Activated T-helper 1 cell treated with anti-CD3 and anti-CD28 coated beads, Interleukin-2, amount 50 U/mL, for 16 hours (primary cell): ENCODE data around the gene P2RY14.

ENCODE experiments used
- DNase-seq, 2 donors: peaks; one replicate each; pipeline ENCODE4 v3.0.0-alpha.2; 2020; ENCODE audit warnings: low read depth in 1 of 2, low spot score in 1 of 2

P2RY14 gene

DNA sequence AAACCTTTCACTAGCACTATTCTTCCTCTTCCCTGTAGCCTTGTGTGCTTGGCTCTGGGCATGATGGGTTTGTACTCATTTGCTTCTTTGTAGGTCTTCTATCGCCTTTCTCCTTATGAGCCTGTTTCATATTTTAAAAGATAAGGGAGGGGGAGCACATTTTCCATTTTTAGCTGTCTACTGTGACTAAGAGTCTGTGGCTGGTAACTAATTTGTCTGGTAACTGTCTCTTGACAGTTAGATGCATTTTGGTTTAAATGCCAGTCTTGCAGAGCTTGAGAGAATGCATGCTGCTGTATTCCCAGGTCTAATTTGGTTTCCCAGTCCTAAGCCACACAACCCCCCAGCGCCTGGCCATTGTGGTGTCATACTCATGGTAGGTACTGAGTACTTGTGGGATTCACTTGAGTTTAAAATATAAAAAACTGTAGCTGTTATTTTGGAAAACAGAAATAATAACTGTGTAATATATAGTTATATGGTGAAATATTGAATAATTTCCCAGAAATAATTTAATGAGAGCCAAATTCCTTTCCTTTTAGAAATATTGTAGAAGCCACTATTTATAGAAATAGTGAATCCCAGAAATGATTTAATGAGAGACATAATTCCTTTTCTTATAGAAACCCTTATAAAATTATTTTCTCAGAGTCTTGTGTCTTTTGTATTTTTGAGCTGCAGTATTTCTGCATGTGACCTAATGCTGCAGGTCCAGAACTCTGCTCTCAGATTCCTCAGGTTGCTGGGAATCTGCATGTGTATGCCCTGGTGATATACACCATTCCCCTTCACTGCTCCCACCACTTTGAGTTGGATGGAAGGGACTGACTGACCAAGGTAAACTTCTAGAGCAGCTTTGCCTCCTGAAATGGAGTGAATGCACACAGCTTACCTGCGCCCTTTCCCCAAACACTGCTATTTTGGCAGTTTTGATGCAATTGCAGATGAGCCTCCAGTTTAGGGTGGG lies 61.4 kb downstream of the P2RY14 start:
- DNase-seq, result no peak

DNA sequence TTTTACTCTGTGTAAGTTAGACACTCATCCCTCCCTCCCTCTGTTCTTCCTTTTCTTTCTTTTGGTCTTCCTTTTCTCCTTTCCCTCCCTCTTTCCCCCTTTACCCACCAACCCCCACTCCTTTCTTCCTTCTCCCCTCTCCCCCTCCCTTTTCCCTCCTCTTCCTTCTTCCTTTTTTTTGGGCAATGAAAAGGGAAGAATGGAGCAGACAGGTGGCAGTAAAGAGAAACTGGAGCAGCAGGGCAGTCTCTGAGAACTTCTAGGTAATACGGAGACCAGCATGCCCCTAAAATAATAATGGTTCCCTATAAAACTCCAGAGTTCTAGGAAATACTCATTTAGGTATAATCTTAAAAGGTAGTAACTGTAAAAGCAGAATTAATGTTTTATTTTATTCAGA lies 63.9 kb downstream of the P2RY14 start:
- DNase-seq, result no peak

GRCh38 chr3:151213881-151214280 lies 64.5 kb downstream of the P2RY14 start:
- no peak for DNase-seq

GRCh38 chr3:151213151-151213550 lies 65.2 kb downstream of the P2RY14 start:
- DNase-seq, result no peak

- no peak for DNase-seq
These were observed 67.5 kb downstream of the P2RY14 start for GRCh38 chr3:151210676-151211381.

- DNase-seq, result no peak
These were observed 68.7 kb downstream of the P2RY14 start for GRCh38 chr3:151209654-151210053.

GRCh38 chr3:151206201-151206600 lies 72.1 kb downstream of the P2RY14 start:
- no peak for DNase-seq

DNA sequence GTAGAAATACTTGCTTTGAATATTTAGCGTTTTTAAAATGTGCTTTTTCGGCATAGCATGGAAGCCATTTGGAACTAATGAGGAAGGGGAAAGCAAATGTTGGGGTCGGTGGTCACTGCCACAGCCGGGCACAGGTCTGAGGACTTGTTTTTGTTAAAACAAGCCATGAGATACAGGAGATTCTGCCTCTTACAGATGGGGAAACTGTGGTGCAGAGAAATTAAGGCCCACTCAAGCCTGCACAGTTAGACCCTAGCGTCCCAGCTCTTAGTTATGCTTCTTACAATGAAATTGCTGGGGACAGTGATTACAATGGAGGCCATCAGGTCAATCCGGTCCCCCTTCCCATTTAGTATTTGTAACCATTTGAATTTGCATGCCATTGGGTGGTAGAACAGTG lies 72.9 kb downstream of the P2RY14 start:
- no peak for DNase-seq

DNA sequence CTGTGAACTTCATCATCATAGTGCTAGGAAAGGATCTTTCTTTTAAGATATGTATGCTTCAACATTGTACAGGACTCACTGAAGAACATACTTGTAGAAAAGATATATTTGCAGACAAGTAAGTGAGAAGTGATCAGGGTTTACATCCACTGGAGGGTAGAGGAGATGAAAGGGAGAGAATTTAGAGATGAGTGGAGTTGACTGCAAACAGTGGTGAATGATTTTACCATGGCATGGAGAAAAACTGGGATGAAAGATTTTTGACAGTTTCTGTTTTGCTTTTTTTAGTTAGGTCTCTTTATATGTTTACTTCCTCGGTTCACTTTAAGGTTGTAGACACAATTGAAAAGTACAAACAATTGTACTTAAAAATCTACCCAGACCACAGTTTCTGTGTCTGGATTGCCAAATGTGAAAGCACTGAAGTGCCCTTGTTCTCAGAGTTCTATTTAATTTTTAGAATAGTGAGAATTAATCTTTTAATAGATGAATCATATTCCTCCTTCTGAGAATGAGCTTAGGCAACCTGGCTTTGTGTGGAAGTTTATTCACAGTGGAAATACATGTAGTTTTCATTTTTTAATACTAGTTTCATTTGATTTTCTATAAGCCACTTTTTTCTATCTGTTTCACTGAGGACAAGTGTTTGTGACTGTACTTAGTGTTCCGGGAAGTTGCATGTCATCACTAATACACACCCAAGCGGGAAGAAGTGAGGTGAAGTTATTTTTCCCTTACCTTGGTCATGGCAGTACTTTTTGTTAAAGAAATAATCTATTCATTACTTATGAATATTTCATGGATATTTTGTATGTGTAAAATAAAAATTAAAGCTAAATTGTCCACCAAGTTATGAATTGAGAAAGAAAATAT lies 73.6 kb downstream of the P2RY14 start:
- no peak for DNase-seq

- DNase-seq, result peak; percentile 18 to 51
These were observed 75.3 kb downstream of the P2RY14 start, which contains the start of gene GPR171 for GRCh38 chr3:151203051-151203420. Gene GPR171, minus strand, starts transcription at chr3:151203216. Its CDS starts 3,830 bp downstream, at chr3:151199386.

GRCh38 chr3:151201051-151201730 lies 77.2 kb downstream of the P2RY14 start:
- DNase-seq, result no peak

- no peak for DNase-seq
These were observed 77.8 kb downstream of the P2RY14 start for GRCh38 chr3:151200586-151200985.

DNA sequence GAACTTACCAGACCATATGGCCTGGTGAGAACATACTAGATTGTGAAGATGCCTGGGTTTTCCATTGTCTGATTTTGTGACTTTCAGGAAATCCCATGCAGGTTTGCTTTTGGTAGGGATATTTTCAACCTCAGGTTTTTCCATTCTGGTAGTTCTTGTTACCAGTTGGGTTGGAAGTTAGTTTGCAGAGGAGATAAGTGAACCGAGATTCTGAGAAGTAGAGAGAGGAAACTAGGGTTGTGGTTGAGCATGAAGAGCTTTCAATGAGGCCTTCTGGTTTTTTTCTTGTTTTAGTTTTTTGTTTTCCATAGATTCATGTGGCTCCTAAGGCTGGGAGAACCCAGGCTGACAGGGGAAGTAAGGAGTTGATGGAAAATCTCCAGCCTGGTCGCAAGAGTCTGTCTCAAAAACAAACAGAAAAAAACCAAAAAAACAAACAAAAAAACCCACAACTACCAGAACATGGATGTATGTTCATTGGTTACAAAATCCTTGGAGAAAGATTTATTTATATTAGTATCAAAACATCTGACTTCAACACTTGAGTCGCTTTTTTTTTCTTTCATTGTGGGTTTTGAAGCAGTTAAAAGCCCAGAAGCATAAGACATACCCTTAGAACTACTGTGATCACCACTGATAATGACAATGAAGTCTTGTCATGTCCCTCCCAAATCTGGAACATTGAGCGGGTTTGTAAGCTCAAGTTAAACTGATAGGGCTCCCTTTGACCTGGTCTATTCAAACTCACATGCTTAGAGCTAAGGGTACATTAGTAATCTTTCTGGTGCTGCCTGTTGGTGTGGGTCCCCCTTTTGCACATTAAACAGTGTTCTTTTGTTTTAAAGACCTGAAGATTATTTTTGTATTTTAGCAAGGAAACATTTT lies 78.5 kb downstream of the P2RY14 start:
- DNase-seq, result no peak

- no peak for DNase-seq
These were observed 79.5 kb downstream of the P2RY14 start for GRCh38 chr3:151198849-151199248.

DNA sequence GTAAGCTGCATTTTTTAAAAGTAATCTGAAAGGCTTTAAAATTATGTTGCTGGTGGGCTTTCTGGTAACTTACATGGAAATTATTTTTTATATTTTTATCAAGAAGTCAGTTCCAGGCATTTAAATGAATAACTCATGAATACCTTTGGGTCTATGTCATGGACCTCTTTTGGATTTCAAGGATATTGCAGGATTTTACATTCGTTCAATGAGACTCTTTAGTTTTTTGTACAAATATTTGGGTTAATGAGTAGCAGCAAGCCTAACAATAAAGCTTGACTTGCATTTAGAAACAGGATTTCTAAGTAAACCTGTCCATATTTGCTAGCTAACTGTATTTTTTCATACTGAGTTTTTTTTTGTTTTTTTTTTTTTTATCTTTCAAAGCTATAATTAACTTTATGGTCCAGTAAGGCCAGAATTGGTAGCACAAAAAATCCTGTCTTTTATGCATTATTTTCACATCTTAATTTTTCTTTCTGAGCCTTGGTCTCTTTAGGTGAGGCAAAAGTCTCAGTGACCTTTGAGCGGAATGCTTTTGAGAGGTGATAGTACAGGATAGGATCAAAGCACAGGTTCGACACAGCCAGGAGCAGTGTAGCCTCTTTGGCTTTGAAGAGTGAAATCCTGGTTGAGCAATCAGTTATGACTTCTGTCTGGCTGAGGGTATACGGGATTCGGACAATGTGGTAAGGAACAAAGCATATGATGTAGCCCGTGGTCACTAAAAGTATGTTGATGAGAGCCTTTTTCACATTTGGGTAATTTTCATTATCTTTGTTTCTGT lies 80.2 kb downstream of the P2RY14 start:
- no peak for DNase-seq

- no peak for DNase-seq
These were observed 81.1 kb downstream of the P2RY14 start for GRCh38 chr3:151197228-151197627.

GRCh38 chr3:151196434-151196833 lies 81.9 kb downstream of the P2RY14 start:
- DNase-seq, result no peak

- DNase-seq, result no peak
These were observed 82.5 kb downstream of the P2RY14 start for GRCh38 chr3:151195826-151196225.

DNA sequence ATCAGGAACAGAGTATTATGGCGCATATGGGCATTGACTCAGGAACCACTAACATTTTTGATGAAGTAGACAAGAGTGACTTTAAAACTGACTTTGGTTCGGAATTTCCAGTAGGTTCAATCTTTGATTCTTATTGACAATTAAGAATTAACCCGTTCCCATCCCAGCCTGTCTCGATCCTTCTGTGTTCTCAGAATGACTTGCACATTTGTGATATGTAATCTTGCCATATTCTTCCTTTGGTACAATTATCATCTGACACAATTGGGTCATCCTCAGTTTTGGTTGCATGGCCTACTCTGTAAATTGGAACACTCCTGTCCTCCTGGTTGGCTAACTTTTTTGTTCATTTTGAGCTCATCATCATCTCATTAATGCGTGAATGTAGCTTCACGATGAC lies 85.8 kb downstream of the P2RY14 start:
- DNase-seq, result no peak
